ENCODE results near the gene LAIR2.
"Not testable (repeated sequence)": the region's sequence is repeated elsewhere in the genome, so short reads cannot be mapped to it uniquely, and the experiment has no call there.

DNA sequence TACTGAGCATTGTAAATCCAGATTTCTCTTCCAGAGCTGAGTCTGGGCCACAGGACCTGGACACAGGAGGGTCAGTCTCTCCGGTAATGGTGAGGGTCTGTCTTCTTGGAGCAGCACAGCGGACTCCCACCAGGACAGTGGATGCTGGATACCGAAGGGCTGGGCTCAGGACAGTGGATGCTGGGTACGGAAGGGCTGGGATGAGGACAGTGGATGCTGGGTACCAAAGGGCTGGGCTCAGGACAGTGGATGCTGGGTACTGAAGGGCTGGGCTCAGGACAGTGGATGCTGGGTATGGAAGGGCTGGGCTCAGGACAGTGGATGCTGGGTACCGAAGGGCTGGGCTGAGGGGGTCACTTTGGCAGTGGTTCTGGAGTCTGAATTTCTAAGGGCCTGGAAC is 9.6 kb upstream of the LAIR2 start:
- not testable (repeated sequence) for TF ChIP-seq POLR2A, POLR2AphosphoS5, SPI1, TAF1, POU2F2 (IDR thresholded peaks at IDR 0.05; ENCODE audit: low read depth, low read length)
